HT-29 (cell line): ENCODE results near the gene KDF1. TPM values are rescaled to one million over a fixed set of nuclear protein-coding genes. Genes with fewer than 3 reads are reported as not detected.

Experiments used
- DNase-seq: peaks from one replicate; pipeline ENCODE4 v3.0.0-alpha.2; 2015; ENCODE audit warnings: low spot score
- total RNA-seq: library from RNA; depleted of rRNA; stranded (reverse); fragments of >200 nt; shearing (Covaris generic); gene quantifications from 2 replicates; pipeline ENCODE4 v1.2.3, GENCODE V29; 2014; rRNA removed

KDF1 gene
- total RNA-seq, 1 experiment from 2014 or later, result 48.7 TPM

- DNase-seq, result no peak
Observed at GRCh38 chr1:26915204-26915842, 44.9 kb downstream of the KDF1 start.

GRCh38 chr1:26913754-26914619, 46.3 kb downstream of the KDF1 start, which contains the start of gene NR0B2:
TSS of gene NR0B2 (minus strand) at chr1:26913975. CDS start at chr1:26913940, 35 bp downstream.
- DNase-seq, result peak; percentile 90

- no peak for DNase-seq
Observed at GRCh38 chr1:26913389-26913753, 46.9 kb downstream of the KDF1 start.

GRCh38 chr1:26912147-26912490, 48.1 kb downstream of the KDF1 start:
- no peak for DNase-seq

- DNase-seq, result no peak
Observed at GRCh38 chr1:26911399-26912146, 48.7 kb downstream of the KDF1 start.

GRCh38 chr1:26910343-26911160, 49.7 kb downstream of the KDF1 start:
- peak; percentile 85 for DNase-seq

- no peak for DNase-seq
Observed at GRCh38 chr1:26909951-26910342, 50.3 kb downstream of the KDF1 start.

- peak; percentile 86 for DNase-seq
Observed at GRCh38 chr1:26907071-26907917, 53.0 kb downstream of the KDF1 start.

- DNase-seq, result no peak
Observed at GRCh38 chr1:26900815-26901511, 59.3 kb downstream of the KDF1 start.

- peak; percentile 97 for DNase-seq
Observed at GRCh38 chr1:26900001-26900814, 60.1 kb downstream of the KDF1 start, which contains the start of gene GPATCH3. TSS of gene GPATCH3 (minus strand) at chr1:26900467. CDS start at chr1:26900442, 25 bp downstream.

Other genes starting within 250 kb of the KDF1 start
- gene PIGV, start 172.5 kb downstream of the KDF1 start, total RNA-seq, result 16.8 and 20.0 TPM in 2 replicates
- gene ZDHHC18, start 133.8 kb downstream of the KDF1 start, total RNA-seq, result 22.9 and 30.0 TPM in 2 replicates
- 170 and 192 TPM in 2 replicates for gene SFN, start 97.3 kb downstream of the KDF1 start, total RNA-seq
- gene GPN2, start 70.2 kb downstream of the KDF1 start, total RNA-seq, result 25.2 and 37.2 TPM in 2 replicates
- gene GPATCH3, start 60.0 kb downstream of the KDF1 start, total RNA-seq, result 17.4 and 27.5 TPM in 2 replicates
- gene NR0B2, start 46.5 kb downstream of the KDF1 start, total RNA-seq, result 17.6 and 18.4 TPM in 2 replicates
- 124 TPM in 2 replicates for gene NUDC, start 38.7 kb downstream of the KDF1 start, total RNA-seq
- 182 and 203 TPM in 2 replicates for gene TRNP1, start 33.2 kb upstream of the KDF1 start, total RNA-seq
- gene TENT5B, start 52.4 kb upstream of the KDF1 start, total RNA-seq, result 1.9 and 2.3 TPM in 2 replicates
- 10.0 and 10.6 TPM in 2 replicates for gene SLC9A1, start 194.7 kb upstream of the KDF1 start, total RNA-seq